ENCODE results near the gene ERI3. TPM values are rescaled to one million over a fixed set of nuclear protein-coding genes. Genes with fewer than 3 reads are reported as not detected.

ERI3 gene
- 81.9 and 83.3 TPM in 2 replicates for total RNA-seq
- long read RNA-seq, partial matches to known transcripts, result 2 of 6 reads
- long read RNA-seq, other reads (novel, unspliced or antisense), result 4 of 6 reads

DNA sequence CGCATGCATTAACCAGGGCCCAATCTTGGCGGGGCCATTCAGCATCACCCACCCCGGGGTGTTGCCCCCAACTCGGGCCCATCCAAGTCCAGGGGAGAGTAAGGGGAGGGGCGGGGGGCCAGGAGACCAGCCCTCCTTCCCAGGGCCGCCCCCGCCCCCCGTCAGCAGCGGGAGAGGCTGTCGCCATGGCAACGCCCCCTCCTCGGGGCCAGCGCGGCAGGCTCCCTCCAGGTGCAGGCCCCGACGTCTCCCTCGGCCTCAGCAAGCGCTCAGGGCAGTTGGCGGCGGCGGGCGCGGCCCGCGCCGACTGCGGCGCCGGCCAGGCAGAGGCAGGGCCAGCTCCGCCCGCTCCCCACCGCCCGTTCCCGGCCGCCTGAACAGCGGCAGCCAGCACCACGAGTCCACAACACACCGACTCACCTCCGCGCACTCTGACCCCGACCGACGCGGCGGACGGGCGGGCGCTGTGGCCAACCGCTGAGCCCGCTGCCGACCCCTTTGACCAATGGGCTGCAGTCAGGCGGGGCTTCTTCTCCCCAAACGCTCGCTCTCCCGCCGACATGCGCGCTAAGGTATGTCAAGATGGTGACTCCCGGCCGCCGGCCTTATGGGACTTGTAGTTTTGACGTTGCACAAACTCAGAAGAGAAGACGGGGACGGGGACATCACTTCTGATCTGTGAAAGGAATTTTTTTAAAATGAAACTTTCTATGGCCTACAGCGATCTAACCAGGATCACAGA is at the start of gene ERI3:
Gene ERI3, minus strand, starts transcription at position 418 of the 742 bp plus-strand sequence. Its CDS starts 231 bp downstream, at position 187.
- TF ChIP-seq, protein P1, sequence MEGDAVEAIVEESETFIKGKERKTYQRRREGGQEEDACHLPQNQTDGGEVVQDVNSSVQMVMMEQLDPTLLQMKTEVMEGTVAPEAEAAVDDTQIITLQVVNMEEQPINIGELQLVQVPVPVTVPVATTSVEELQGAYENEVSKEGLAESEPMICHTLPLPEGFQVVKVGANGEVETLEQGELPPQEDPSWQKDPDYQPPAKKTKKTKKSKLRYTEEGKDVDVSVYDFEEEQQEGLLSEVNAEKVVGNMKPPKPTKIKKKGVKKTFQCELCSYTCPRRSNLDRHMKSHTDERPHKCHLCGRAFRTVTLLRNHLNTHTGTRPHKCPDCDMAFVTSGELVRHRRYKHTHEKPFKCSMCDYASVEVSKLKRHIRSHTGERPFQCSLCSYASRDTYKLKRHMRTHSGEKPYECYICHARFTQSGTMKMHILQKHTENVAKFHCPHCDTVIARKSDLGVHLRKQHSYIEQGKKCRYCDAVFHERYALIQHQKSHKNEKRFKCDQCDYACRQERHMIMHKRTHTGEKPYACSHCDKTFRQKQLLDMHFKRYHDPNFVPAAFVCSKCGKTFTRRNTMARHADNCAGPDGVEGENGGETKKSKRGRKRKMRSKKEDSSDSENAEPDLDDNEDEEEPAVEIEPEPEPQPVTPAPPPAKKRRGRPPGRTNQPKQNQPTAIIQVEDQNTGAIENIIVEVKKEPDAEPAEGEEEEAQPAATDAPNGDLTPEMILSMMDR (conservative IDR thresholded peaks at IDR 0.05), result no peak
- Mint-ChIP-seq H3K36me3 (ENCODE audit: low read depth) (no peaks in the 10 kb centered on the region), H3K4me3 (peak within 1 kb of the TSS; percentile 97), H3K27ac (ENCODE audit: unreplicated experiment) (peak within 1 kb of the TSS; percentile 94), H3K9me3 (no peaks in the 10 kb centered on the region), H3K4me1 (peaks cover 44% of the 10 kb centered on the region), H3K27me3 (ENCODE audit: low read depth) (no peaks in the 10 kb centered on the region)
- DNase-seq (ENCODE audit: low read depth, low spot score), result peak; percentile 90

GRCh38 chr1:44401256-44402228 is 46.5 kb upstream of the ERI3 start:
- H3K27ac Mint-ChIP-seq (ENCODE audit: unreplicated experiment), result no peak overlapping the region
- peaks cover 10% of the 10 kb centered on the region for H3K4me1 Mint-ChIP-seq
- DNase-seq (ENCODE audit: low read depth, low spot score), result no peak
- H3K4me3 Mint-ChIP-seq, result no peak overlapping the region
- no peaks in the 10 kb centered on the region for H3K9me3 Mint-ChIP-seq
- H3K36me3 Mint-ChIP-seq (ENCODE audit: low read depth), result no peaks in the 10 kb centered on the region
- TF ChIP-seq, protein P1 (conservative IDR thresholded peaks at IDR 0.05), result no peak
- peaks cover 70% of the 10 kb centered on the region for H3K27me3 Mint-ChIP-seq (ENCODE audit: low read depth)

- no peak overlapping the region for H3K27ac Mint-ChIP-seq (ENCODE audit: unreplicated experiment)
- TF ChIP-seq, protein P1 (conservative IDR thresholded peaks at IDR 0.05), result no peak
- H3K4me3 Mint-ChIP-seq, result no peak overlapping the region
- no peak for DNase-seq (ENCODE audit: low read depth, low spot score)
- no peaks in the 10 kb centered on the region for H3K4me1 Mint-ChIP-seq
- H3K9me3 Mint-ChIP-seq, result no peaks in the 10 kb centered on the region
- peaks cover 22% of the 10 kb centered on the region for H3K27me3 Mint-ChIP-seq (ENCODE audit: low read depth)
- no peaks in the 10 kb centered on the region for H3K36me3 Mint-ChIP-seq (ENCODE audit: low read depth)
Observed at GRCh38 chr1:44390277-44390676, 35.2 kb upstream of the ERI3 start.

DNA sequence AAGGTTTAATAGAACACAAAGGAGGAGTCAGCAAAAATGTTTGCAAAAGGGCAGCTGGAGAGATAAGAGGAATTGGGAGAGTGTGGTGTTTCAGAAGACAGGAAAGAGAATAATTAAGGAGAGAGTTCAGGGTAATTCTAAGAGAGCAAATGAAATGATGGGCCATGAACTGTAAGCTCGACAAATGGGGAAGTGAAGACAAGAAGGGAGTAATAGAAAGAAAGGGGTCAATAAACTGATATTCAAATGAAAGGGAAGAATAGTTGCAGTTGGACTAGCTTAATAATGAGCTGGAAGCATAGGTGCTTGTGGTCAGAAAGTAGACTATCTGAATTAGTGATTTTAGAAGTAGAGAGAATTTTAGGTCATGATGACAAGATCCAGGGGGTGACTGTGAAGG is 34.4 kb upstream of the ERI3 start:
- H3K9me3 Mint-ChIP-seq, result no peaks in the 10 kb centered on the region
- H3K4me1 Mint-ChIP-seq, result peaks cover 2% of the 10 kb centered on the region
- H3K36me3 Mint-ChIP-seq (ENCODE audit: low read depth), result no peaks in the 10 kb centered on the region
- no peak overlapping the region for H3K4me3 Mint-ChIP-seq
- no peak for DNase-seq (ENCODE audit: low read depth, low spot score)
- peaks cover 24% of the 10 kb centered on the region for H3K27me3 Mint-ChIP-seq (ENCODE audit: low read depth)
- no peak overlapping the region for H3K27ac Mint-ChIP-seq (ENCODE audit: unreplicated experiment)
- TF ChIP-seq, protein P1 (conservative IDR thresholded peaks at IDR 0.05), result no peak

DNA sequence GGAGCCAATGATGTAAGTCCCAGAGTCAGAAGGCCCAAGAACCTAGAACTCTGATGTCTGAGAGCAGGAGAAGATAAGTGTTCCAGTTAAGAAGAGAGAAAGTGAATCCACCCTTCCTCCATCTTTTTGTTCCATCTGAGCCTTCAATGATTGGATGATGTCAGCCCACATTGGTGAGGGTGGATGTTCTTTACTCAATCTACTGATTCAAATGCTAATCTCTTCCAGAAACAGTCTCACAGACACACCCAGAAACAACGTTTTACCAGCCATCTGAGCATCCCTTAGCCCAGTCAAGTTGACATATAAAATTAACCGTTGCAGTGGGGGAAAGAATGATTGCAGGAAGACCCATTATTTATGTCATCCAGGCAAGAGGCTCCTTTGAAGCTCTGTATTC is 33.5 kb upstream of the ERI3 start:
- no peak overlapping the region for H3K27ac Mint-ChIP-seq (ENCODE audit: unreplicated experiment)
- H3K36me3 Mint-ChIP-seq (ENCODE audit: low read depth), result no peaks in the 10 kb centered on the region
- TF ChIP-seq, protein P1 (conservative IDR thresholded peaks at IDR 0.05), result no peak
- no peak for DNase-seq (ENCODE audit: low read depth, low spot score)
- H3K27me3 Mint-ChIP-seq (ENCODE audit: low read depth), result peaks cover 23% of the 10 kb centered on the region
- no peaks in the 10 kb centered on the region for H3K9me3 Mint-ChIP-seq
- H3K4me1 Mint-ChIP-seq, result peaks cover 4% of the 10 kb centered on the region
- no peak overlapping the region for H3K4me3 Mint-ChIP-seq
